Measurements from ENCODE around the gene CDC14A.

DNA sequence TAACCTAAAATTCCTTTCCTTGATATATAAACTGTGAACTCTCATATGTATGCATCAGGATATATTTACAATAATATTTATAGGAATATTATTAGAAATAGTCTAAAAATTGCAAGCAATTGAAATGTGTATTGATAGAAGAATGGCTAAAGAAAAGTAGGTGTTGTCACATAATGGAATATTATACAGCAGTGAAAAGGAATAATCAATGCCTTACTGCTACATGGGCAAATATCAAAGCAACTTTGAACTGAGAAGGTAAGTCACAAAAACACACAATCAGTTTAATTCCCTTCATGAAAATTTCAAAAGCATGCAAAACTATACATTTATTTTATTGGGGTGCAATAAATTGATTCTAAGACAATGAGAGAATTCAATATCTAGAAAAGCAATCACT is 35.7 kb upstream of the CDC14A start:
- TF ChIP-seq, protein P1, sequence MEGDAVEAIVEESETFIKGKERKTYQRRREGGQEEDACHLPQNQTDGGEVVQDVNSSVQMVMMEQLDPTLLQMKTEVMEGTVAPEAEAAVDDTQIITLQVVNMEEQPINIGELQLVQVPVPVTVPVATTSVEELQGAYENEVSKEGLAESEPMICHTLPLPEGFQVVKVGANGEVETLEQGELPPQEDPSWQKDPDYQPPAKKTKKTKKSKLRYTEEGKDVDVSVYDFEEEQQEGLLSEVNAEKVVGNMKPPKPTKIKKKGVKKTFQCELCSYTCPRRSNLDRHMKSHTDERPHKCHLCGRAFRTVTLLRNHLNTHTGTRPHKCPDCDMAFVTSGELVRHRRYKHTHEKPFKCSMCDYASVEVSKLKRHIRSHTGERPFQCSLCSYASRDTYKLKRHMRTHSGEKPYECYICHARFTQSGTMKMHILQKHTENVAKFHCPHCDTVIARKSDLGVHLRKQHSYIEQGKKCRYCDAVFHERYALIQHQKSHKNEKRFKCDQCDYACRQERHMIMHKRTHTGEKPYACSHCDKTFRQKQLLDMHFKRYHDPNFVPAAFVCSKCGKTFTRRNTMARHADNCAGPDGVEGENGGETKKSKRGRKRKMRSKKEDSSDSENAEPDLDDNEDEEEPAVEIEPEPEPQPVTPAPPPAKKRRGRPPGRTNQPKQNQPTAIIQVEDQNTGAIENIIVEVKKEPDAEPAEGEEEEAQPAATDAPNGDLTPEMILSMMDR (IDR thresholded peaks at IDR 0.05; ENCODE audit: extremely low read depth in 1 of 2, insufficient read depth in 1 of 2, low read depth in 1 of 2, low read length in 2 of 2), result no peak
- TF ChIP-seq POLR2A (IDR thresholded peaks at IDR 0.05; ENCODE audit: low read depth, low read length), result no peak
- no peak for TF ChIP-seq POLR2AphosphoS5 (IDR thresholded peaks at IDR 0.05; ENCODE audit: insufficient read depth, low read depth, low read length)
- TF ChIP-seq, protein P2, sequence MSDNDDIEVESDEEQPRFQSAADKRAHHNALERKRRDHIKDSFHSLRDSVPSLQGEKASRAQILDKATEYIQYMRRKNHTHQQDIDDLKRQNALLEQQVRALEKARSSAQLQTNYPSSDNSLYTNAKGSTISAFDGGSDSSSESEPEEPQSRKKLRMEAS (IDR thresholded peaks at IDR 0.05; ENCODE audit: insufficient read depth, insufficient read length), result no peak
- no peak for TF ChIP-seq FOS (IDR thresholded peaks at IDR 0.05; ENCODE audit: borderline replicate concordance, insufficient read depth, low read length)
- no peak for TF ChIP-seq MYC (IDR thresholded peaks at IDR 0.05; ENCODE audit: low read depth, low read length)
- TF ChIP-seq EZH2 (IDR thresholded peaks at IDR 0.05; ENCODE audit: borderline replicate concordance, low read depth, low read length, severe bottlenecking), result no peak
- TF ChIP-seq GATA2 (IDR thresholded peaks at IDR 0.05; ENCODE audit: insufficient read depth, insufficient read length, low read depth, low read length), result no peak

All from endothelial cell of umbilical vein (primary cell).